ENCODE data around the gene BCL3. TPM values are rescaled to one million over a fixed set of nuclear protein-coding genes. Genes with fewer than 3 reads are reported as not detected.

Gene BCL3
- total RNA-seq, 5 donors from 2014 or later (not counting 1 experiment from before 2014, with no cell fraction given): 18.7 to 103 (median 19.4) TPM

DNA sequence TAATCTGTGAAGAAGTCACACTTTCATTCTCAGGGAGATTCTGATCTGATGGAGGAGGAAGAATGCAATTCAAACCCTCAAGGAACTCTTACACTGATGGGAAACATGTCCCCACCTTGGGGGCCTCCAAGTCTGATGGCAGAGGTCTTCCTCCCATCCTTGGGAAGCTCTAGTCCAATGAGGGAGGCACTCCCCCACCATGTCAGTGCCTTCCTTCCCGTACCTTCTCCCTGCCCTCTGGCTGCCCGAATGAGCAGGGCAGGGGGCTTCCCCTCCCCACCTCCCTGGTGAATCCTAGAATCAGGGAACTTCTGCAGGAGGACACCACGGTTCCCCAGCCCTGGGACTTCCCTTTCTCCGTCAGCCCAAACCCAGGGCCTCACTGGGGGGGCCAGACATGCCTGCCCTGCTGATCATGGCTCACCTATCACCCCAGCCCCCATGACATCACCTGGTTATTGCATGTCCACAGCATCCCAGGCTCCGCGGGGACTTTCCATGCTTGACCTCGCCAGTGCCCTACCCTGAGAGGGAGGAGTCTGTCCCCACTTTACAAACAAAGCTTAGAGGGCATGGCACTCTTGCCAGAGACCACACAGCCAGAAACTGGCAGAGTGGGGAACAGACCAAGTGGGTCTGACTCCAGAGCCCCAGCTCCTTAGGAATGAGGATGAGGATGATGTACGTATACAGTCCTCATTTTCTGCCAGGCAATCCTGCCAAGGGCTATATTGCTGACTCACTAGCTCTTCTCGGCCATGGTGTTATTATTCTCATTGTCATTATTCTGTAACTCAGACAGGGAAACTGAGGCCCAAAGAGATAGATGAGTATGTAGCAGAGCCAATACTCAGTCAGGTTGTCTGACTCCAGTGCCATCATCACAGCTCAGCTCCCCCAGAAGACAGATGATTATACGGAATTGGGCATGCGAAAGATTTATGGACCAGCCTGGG, 9.6 kb upstream of the BCL3 start:
- Histone ChIP-seq H3K9me3 (no peaks in the 10 kb centered on the region), H3K4me3 (ENCODE audit: control insufficient read depth in 1 of 2, extremely low read depth in 1 of 2, low read length in 1 of 2) (no peak overlapping the region), H3K36me3 (ENCODE audit: control insufficient read depth in 2 of 2, extremely low read depth in 1 of 2, insufficient read depth in 1 of 2, low read length in 1 of 2) (no peaks in the 10 kb centered on the region), H3K27ac (ENCODE audit: low read length) (no peak overlapping the region), H3K27me3 (replicated peaks in 1 of 2; ENCODE audit: control insufficient read depth in 2 of 2, extremely low read depth in 1 of 2, insufficient read depth in 2 of 2, low read length in 1 of 2) (no peaks in the 10 kb centered on the region), H3K4me1 (ENCODE audit: control insufficient read depth in 1 of 2, extremely low read depth in 1 of 2, insufficient read depth in 2 of 2, low read length in 2 of 2) (peaks cover 0 to 15% of the 10 kb centered on the region in 2 experiments)
- H3K36me3 Mint-ChIP-seq: no peaks in the 10 kb centered on the region
- CTCF ChIA-PET: interaction anchor here in 1 of 2 donors (0.7 to 1.3 kb wide), 3 partner anchors 13 to 50 kb away, joined by 3 to 6 read pairs (median 4); no protein-coding TSS in a partner anchor
- H3K4me1 Mint-ChIP-seq: peaks cover 4 to 19% (median 9%) of the 10 kb centered on the region in 3 donors
- H3K27me3 Mint-ChIP-seq: no peaks in the 10 kb centered on the region
- no peaks in the 10 kb centered on the region for H3K9me3 Mint-ChIP-seq
- H3K27ac Mint-ChIP-seq: no peak overlapping the region
- no peak overlapping the region for H3K4me3 Mint-ChIP-seq
- DNase-seq: no peak
- WGBS (ENCODE audit: insufficient coverage): 68% methylated on average over 7 of the region's 11 CpGs
- POLR2A ChIA-PET: interaction anchor here in 1 of 2 donors (1.1 kb wide), 1 partner anchor 15 kb away, joined by 3 read pairs; no protein-coding TSS in a partner anchor
- ATAC-seq (replicated peaks in 1 of 4): no peak

- Histone ChIP-seq H3K27me3 (replicated peaks in 1 of 2; ENCODE audit: control insufficient read depth in 2 of 2, extremely low read depth in 1 of 2, insufficient read depth in 2 of 2, low read length in 1 of 2) (no peaks in the 10 kb centered on the region), H3K4me1 (ENCODE audit: control insufficient read depth in 1 of 2, extremely low read depth in 1 of 2, insufficient read depth in 2 of 2, low read length in 2 of 2) (peaks cover 0 to 15% of the 10 kb centered on the region in 2 experiments), H3K4me3 (ENCODE audit: control insufficient read depth in 1 of 2, extremely low read depth in 1 of 2, low read length in 1 of 2) (no peak overlapping the region), H3K27ac (ENCODE audit: low read length) (no peak overlapping the region), H3K36me3 (ENCODE audit: control insufficient read depth in 2 of 2, extremely low read depth in 1 of 2, insufficient read depth in 1 of 2, low read length in 1 of 2) (no peaks in the 10 kb centered on the region), H3K9me3 (no peaks in the 10 kb centered on the region)
- no peak for DNase-seq
- ChIA-PET CTCF (no interaction called here), POLR2A (no interaction called here)
- 52% methylated on average over 2 of the region's 3 CpGs for WGBS (ENCODE audit: insufficient coverage)
- no peaks in the 10 kb centered on the region for H3K9me3 Mint-ChIP-seq
- H3K27ac Mint-ChIP-seq: no peak overlapping the region
- no peak overlapping the region for H3K4me3 Mint-ChIP-seq
- ATAC-seq (replicated peaks in 1 of 4): no peak
- no peaks in the 10 kb centered on the region for H3K36me3 Mint-ChIP-seq
- no peaks in the 10 kb centered on the region for H3K27me3 Mint-ChIP-seq
- H3K4me1 Mint-ChIP-seq: peaks cover 4 to 17% (median 9%) of the 10 kb centered on the region in 3 donors
These were observed 8.1 kb upstream of the BCL3 start for GRCh38 chr19:44740351-44740824.

DNA sequence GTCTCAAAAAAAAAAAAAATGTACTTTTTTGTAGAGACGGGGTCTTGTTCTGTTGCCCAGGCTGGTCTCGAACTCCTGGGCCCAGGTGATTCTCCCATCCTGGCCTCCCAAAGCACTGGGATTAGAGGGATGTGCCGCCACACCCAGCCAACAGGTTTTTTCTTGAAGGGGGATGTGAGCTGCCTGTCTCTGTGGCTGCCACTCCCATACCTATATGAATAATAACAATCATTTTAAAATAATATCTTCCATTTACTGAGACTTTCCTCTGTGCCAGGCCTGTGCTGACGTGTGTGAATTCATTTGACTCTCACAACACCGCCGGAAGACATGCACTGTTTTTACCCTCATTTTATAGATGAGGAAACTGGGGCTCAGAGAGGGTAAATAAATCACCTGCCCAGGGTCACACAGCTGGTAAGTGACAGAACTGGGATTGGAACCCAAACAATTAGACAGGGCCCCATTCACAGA, 7.2 kb upstream of the BCL3 start:
- Histone ChIP-seq H3K27ac (ENCODE audit: low read length) (no peak overlapping the region), H3K4me3 (ENCODE audit: control insufficient read depth in 1 of 2, extremely low read depth in 1 of 2, low read length in 1 of 2) (no peak overlapping the region), H3K4me1 (ENCODE audit: control insufficient read depth in 1 of 2, extremely low read depth in 1 of 2, insufficient read depth in 2 of 2, low read length in 2 of 2) (peaks cover 0 to 15% of the 10 kb centered on the region in 2 experiments), H3K9me3 (no peaks in the 10 kb centered on the region), H3K27me3 (replicated peaks in 1 of 2; ENCODE audit: control insufficient read depth in 2 of 2, extremely low read depth in 1 of 2, insufficient read depth in 2 of 2, low read length in 1 of 2) (no peaks in the 10 kb centered on the region), H3K36me3 (ENCODE audit: control insufficient read depth in 2 of 2, extremely low read depth in 1 of 2, insufficient read depth in 1 of 2, low read length in 1 of 2) (no peaks in the 10 kb centered on the region)
- ChIA-PET CTCF (no interaction called here), POLR2A (no interaction called here)
- peaks cover 9 to 20% (median 12%) of the 10 kb centered on the region in 3 donors for H3K4me1 Mint-ChIP-seq
- no peaks in the 10 kb centered on the region for H3K27me3 Mint-ChIP-seq
- WGBS (ENCODE audit: insufficient coverage): 80% methylated on average over 1 of the region's 6 CpGs
- H3K27ac Mint-ChIP-seq: peak overlapping the region in 1 of 2 donors; percentile 52
- ATAC-seq (replicated peaks in 1 of 4): peak in 1 of 4 experiments; percentile 59
- H3K36me3 Mint-ChIP-seq: no peaks in the 10 kb centered on the region
- no peaks in the 10 kb centered on the region for H3K9me3 Mint-ChIP-seq
- no peak overlapping the region for H3K4me3 Mint-ChIP-seq
- no peak for DNase-seq

GRCh38 chr19:44741841-44742329, 6.6 kb upstream of the BCL3 start:
- peaks cover 0 to 20% of the 10 kb centered on the region in 2 experiments for H3K4me1 ChIP-seq (ENCODE audit: control insufficient read depth in 1 of 2, extremely low read depth in 1 of 2, insufficient read depth in 2 of 2, low read length in 2 of 2)
- no peaks in the 10 kb centered on the region for H3K36me3 Mint-ChIP-seq
- H3K4me3 ChIP-seq (ENCODE audit: control insufficient read depth in 1 of 2, extremely low read depth in 1 of 2, low read length in 1 of 2): no peak overlapping the region
- H3K27ac Mint-ChIP-seq: no peak overlapping the region
- CTCF ChIA-PET: no interaction called here
- H3K27me3 ChIP-seq (replicated peaks in 1 of 2; ENCODE audit: control insufficient read depth in 2 of 2, extremely low read depth in 1 of 2, insufficient read depth in 2 of 2, low read length in 1 of 2): no peaks in the 10 kb centered on the region
- H3K4me1 Mint-ChIP-seq: peaks cover 11 to 24% (median 18%) of the 10 kb centered on the region in 3 donors
- DNase-seq (peak in 2 of 35 experiments; percentile 32 to 57), ATAC-seq (replicated peaks in 1 of 4) (no peak)
- H3K9me3 Mint-ChIP-seq: no peaks in the 10 kb centered on the region
- H3K27me3 Mint-ChIP-seq: no peaks in the 10 kb centered on the region
- no peaks in the 10 kb centered on the region for H3K9me3 ChIP-seq
- H3K4me3 Mint-ChIP-seq: no peak overlapping the region
- WGBS (ENCODE audit: insufficient coverage): 74% methylated on average over 9 of the region's 13 CpGs
- H3K27ac ChIP-seq (ENCODE audit: low read length): no peak overlapping the region
- no peaks in the 10 kb centered on the region for H3K36me3 ChIP-seq (ENCODE audit: control insufficient read depth in 2 of 2, extremely low read depth in 1 of 2, insufficient read depth in 1 of 2, low read length in 1 of 2)
- POLR2A ChIA-PET: no interaction called here

- H3K27me3 ChIP-seq (replicated peaks in 1 of 2; ENCODE audit: control insufficient read depth in 2 of 2, extremely low read depth in 1 of 2, insufficient read depth in 2 of 2, low read length in 1 of 2): no peaks in the 10 kb centered on the region
- no peak overlapping the region for H3K4me3 ChIP-seq (ENCODE audit: control insufficient read depth in 1 of 2, extremely low read depth in 1 of 2, low read length in 1 of 2)
- Mint-ChIP-seq H3K4me3 (no peak overlapping the region), H3K27ac (peak overlapping the region in 1 of 2 donors; percentile 52), H3K36me3 (no peaks in the 10 kb centered on the region), H3K4me1 (peaks cover 14 to 25% (median 20%) of the 10 kb centered on the region in 3 donors), H3K9me3 (no peaks in the 10 kb centered on the region), H3K27me3 (no peaks in the 10 kb centered on the region)
- H3K27ac ChIP-seq (ENCODE audit: low read length): no peak overlapping the region
- ChIA-PET CTCF (interaction anchor here in 1 of 2 donors (0.6 kb wide), 1 partner anchor 23 kb away, joined by 3 read pairs; no protein-coding TSS in a partner anchor), POLR2A (no interaction called here)
- ATAC-seq (replicated peaks in 1 of 4): no peak
- no peaks in the 10 kb centered on the region for H3K36me3 ChIP-seq (ENCODE audit: control insufficient read depth in 2 of 2, extremely low read depth in 1 of 2, insufficient read depth in 1 of 2, low read length in 1 of 2)
- no peaks in the 10 kb centered on the region for H3K9me3 ChIP-seq
- no peak for DNase-seq
- WGBS (ENCODE audit: insufficient coverage): 94% methylated on average over 12 of the region's 20 CpGs
- peaks cover 2 to 22% of the 10 kb centered on the region in 2 experiments for H3K4me1 ChIP-seq (ENCODE audit: control insufficient read depth in 1 of 2, extremely low read depth in 1 of 2, insufficient read depth in 2 of 2, low read length in 2 of 2)
These were observed 6.0 kb upstream of the BCL3 start for GRCh38 chr19:44742330-44743061.

GRCh38 chr19:44744871-44745332, 3.6 kb upstream of the BCL3 start:
- 93% methylated on average over 2 of the region's 3 CpGs for WGBS (ENCODE audit: insufficient coverage)
- Histone ChIP-seq H3K27ac (ENCODE audit: low read length) (peak overlapping the region; percentile 12), H3K9me3 (no peaks in the 10 kb centered on the region), H3K36me3 (ENCODE audit: control insufficient read depth in 2 of 2, extremely low read depth in 1 of 2, insufficient read depth in 1 of 2, low read length in 1 of 2) (no peaks in the 10 kb centered on the region), H3K27me3 (replicated peaks in 1 of 2; ENCODE audit: control insufficient read depth in 2 of 2, extremely low read depth in 1 of 2, insufficient read depth in 2 of 2, low read length in 1 of 2) (no peaks in the 10 kb centered on the region), H3K4me1 (ENCODE audit: control insufficient read depth in 1 of 2, extremely low read depth in 1 of 2, insufficient read depth in 2 of 2, low read length in 2 of 2) (peaks cover 4 to 37% of the 10 kb centered on the region in 2 experiments), H3K4me3 (ENCODE audit: control insufficient read depth in 1 of 2, extremely low read depth in 1 of 2, low read length in 1 of 2) (no peak overlapping the region)
- H3K9me3 Mint-ChIP-seq: no peaks in the 10 kb centered on the region
- ChIA-PET CTCF (no interaction called here), POLR2A (no interaction called here)
- H3K4me3 Mint-ChIP-seq: no peak overlapping the region
- H3K36me3 Mint-ChIP-seq: no peaks in the 10 kb centered on the region
- ATAC-seq (replicated peaks in 1 of 4) (no peak), DNase-seq (no peak)
- no peaks in the 10 kb centered on the region for H3K27me3 Mint-ChIP-seq
- H3K27ac Mint-ChIP-seq: peak overlapping the region; percentile 46 to 71
- H3K4me1 Mint-ChIP-seq: peaks cover 30 to 39% (median 38%) of the 10 kb centered on the region in 3 donors

Measured in T-cell (primary cell).